MM.1S (cell line): ENCODE measurements around the gene HDAC9.

Experiments
- DNase-seq: peaks from one replicate; pipeline ENCODE4 v3.0.0-alpha.2; 2015
- H2AFZ ChIP-seq: fragments of 300-600 bp; sonication (generic); 2 replicates; pipeline ENCODE4 v1.6.0; 2016; ENCODE audit warnings: antibody characterized with exemption, low read length
- H3F3A ChIP-seq: fragments of 300-600 bp; sonication (generic); 2 replicates; pipeline ENCODE4 v1.6.1; 2016; ENCODE audit warnings: mild to moderate bottlenecking, antibody characterized with exemption, low read length, moderate library complexity, mixed read lengths; ENCODE audit not compliant: insufficient read depth
- H3K27ac ChIP-seq: fragments of 300-600 bp; sonication (generic); 2 replicates; pipeline ENCODE4 v1.5.1; 2016; ENCODE audit warnings: mild to moderate bottlenecking, low read length
- H3K27me3 ChIP-seq: fragments of 300-600 bp; sonication (generic); replicated peaks from 2 replicates; pipeline ENCODE4 v1.6.0; 2016; ENCODE audit warnings: low read length; ENCODE audit not compliant: insufficient read depth
- H3K36me3 ChIP-seq: fragments of 300-600 bp; sonication (generic); replicated peaks from 2 replicates; pipeline ENCODE4 v1.6.1; 2016; ENCODE audit warnings: mild to moderate bottlenecking, low read length, mixed read lengths; ENCODE audit not compliant: insufficient read depth
- H3K4me1 ChIP-seq: fragments of 300-600 bp; sonication (generic); 2 replicates; pipeline ENCODE4 v1.6.1; 2016; ENCODE audit warnings: low read length, mixed read lengths
- H3K4me2 ChIP-seq: fragments of 300-600 bp; sonication (generic); 2 replicates; pipeline ENCODE4 v1.6.0; 2016; ENCODE audit warnings: low read depth, low read length
- H3K4me3 ChIP-seq: fragments of 300-600 bp; sonication (generic); 2 replicates; pipeline ENCODE4 v1.5.1; 2016; ENCODE audit warnings: low read length, mixed read lengths
- H3K79me2 ChIP-seq: fragments of 300-600 bp; sonication (generic); 2 replicates; pipeline ENCODE4 v1.6.1; 2016; ENCODE audit warnings: mixed run types, low read length, mixed read lengths
- H3K9ac ChIP-seq: fragments of 300-600 bp; sonication (generic); 2 replicates; pipeline ENCODE4 v1.6.1; 2016; ENCODE audit warnings: low read length, mixed read lengths
- H3K9me2 ChIP-seq: fragments of 300-600 bp; sonication (generic); replicated peaks from 2 replicates; pipeline ENCODE4 v1.6.1; 2016; ENCODE audit warnings: mild to moderate bottlenecking, low read length, mixed read lengths; ENCODE audit not compliant: insufficient read depth
- H3K9me3 ChIP-seq: fragments of 300-600 bp; sonication (generic); replicated peaks from 2 replicates; pipeline ENCODE4 v1.6.1; 2016; ENCODE audit warnings: mild to moderate bottlenecking, low read length, mixed read lengths; ENCODE audit not compliant: insufficient read depth
- H4K20me1 ChIP-seq: fragments of 300-600 bp; sonication (generic); 2 replicates; pipeline ENCODE4 v1.6.1; 2016; ENCODE audit warnings: mild to moderate bottlenecking, low read length, moderate library complexity, mixed read lengths; ENCODE audit not compliant: insufficient read depth
- CTCF ChIP-seq: fragments of 300-600 bp; sonication (generic); IDR thresholded peaks from 2 replicates; pipeline ENCODE4 v1.5.1; 2016; ENCODE audit warnings: antibody characterized with exemption, low read length, mixed read lengths
- EZH2 ChIP-seq: fragments of 300-600 bp; sonication (generic); optimal IDR thresholded peaks from 2 replicates; pipeline ENCODE3; 2017; ENCODE audit warnings: low read depth, mild to moderate bottlenecking, antibody characterized with exemption, low read length, mixed read lengths
- EZH2phosphoT487 ChIP-seq: fragments of 300-600 bp; sonication (generic); IDR thresholded peaks from 2 replicates; pipeline ENCODE4 v1.6.1; 2018; ENCODE audit warnings: antibody characterized with exemption, low read length

The HDAC9 gene

DNA sequence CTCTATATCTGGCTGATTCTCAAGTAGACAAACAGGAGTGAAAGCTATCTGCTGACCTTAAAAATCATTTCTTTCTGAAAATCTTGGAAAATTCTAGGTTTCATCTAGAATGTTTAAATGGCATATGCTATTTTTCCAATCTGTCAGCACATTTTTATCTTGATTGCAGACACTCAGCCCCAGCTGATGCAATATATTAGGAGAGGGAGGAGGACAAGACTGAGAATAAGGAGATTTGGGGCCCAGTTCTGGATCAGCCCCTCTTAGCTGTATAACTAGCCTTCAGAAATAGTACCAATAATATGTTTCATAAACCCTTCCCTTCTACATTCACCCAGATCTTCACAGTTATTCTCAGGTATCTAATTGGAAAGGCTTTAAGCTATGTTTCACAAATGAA is 131.2 kb downstream of the HDAC9 start:
- no peak overlapping the region for H3K9ac ChIP-seq
- no peaks in the 10 kb centered on the region; the same call in 1 of the 2 replicates for H3K36me3 ChIP-seq

GRCh38 chr7:18637516-18637915 is 142.0 kb downstream of the HDAC9 start:
- no peaks in the 10 kb centered on the region for H3K27me3 ChIP-seq
- no peaks in the 10 kb centered on the region for H3F3A ChIP-seq
- no peaks in the 10 kb centered on the region for H3K79me2 ChIP-seq
- no peak overlapping the region for H3K27ac ChIP-seq
- no peak overlapping the region for H3K9ac ChIP-seq
- H3K4me1 ChIP-seq, result no peaks in the 10 kb centered on the region
- TF ChIP-seq CTCF, result no peak
- no peak for TF ChIP-seq EZH2phosphoT487
- TF ChIP-seq EZH2, result no peak
- no peaks in the 10 kb centered on the region for H4K20me1 ChIP-seq
- no peaks in the 10 kb centered on the region for H3K9me3 ChIP-seq
- DNase-seq, result no peak
- H2AFZ ChIP-seq, result no peak overlapping the region
- no peak overlapping the region for H3K4me3 ChIP-seq
- H3K4me2 ChIP-seq, result no peak overlapping the region
- H3K36me3 ChIP-seq, result no peaks in the 10 kb centered on the region
- no peaks in the 10 kb centered on the region for H3K9me2 ChIP-seq

More for the DNA sequence above, 131.2 kb downstream of the HDAC9 start:
- H3K27me3 ChIP-seq, result no peaks in the 10 kb centered on the region
- no peaks in the 10 kb centered on the region for H4K20me1 ChIP-seq
- no peaks in the 10 kb centered on the region for H3K79me2 ChIP-seq
- H3K27ac ChIP-seq, result no peak overlapping the region
- H3K9me3 ChIP-seq, result no peaks in the 10 kb centered on the region
- DNase-seq, result no peak
- no peaks in the 10 kb centered on the region for H3K9me2 ChIP-seq
- H3K4me2 ChIP-seq, result no peak overlapping the region
- H3F3A ChIP-seq, result no peaks in the 10 kb centered on the region
- H3K4me3 ChIP-seq, result no peak overlapping the region
- no peaks in the 10 kb centered on the region for H3K4me1 ChIP-seq
- no peak overlapping the region for H2AFZ ChIP-seq
- TF ChIP-seq EZH2 (no peak), CTCF (no peak)

GRCh38 chr7:18638594-18639452 is 143.3 kb downstream of the HDAC9 start:
- H2AFZ ChIP-seq, result no peak overlapping the region
- no peak for DNase-seq
- TF ChIP-seq EZH2 (no peak), CTCF (no peak), EZH2phosphoT487 (no peak)

More at GRCh38 chr7:18638594-18639452, 143.3 kb downstream of the HDAC9 start:
- no peak overlapping the region for H3K4me2 ChIP-seq
- no peaks in the 10 kb centered on the region for H3K36me3 ChIP-seq
- no peaks in the 10 kb centered on the region for H3K9me2 ChIP-seq
- no peaks in the 10 kb centered on the region for H3K4me1 ChIP-seq
- no peak overlapping the region for H3K27ac ChIP-seq
- H3K27me3 ChIP-seq, result no peaks in the 10 kb centered on the region
- H3K9me3 ChIP-seq, result no peaks in the 10 kb centered on the region
- no peaks in the 10 kb centered on the region for H3K79me2 ChIP-seq
- no peaks in the 10 kb centered on the region for H3F3A ChIP-seq
- H3K4me3 ChIP-seq, result no peak overlapping the region
- H3K9ac ChIP-seq, result no peak overlapping the region
- H4K20me1 ChIP-seq, result no peaks in the 10 kb centered on the region
